HG03354 (cell line): Measurements from ENCODE around the gene ARAP1.

Source experiments
- ATAC-seq: cut with Tn5 transposase; IDR thresholded peaks from one replicate; pipeline ENCODE4 v1.9.1; 2021; ENCODE audit warnings: mild to moderate bottlenecking; ENCODE audit not compliant: unreplicated experiment, poor library complexity, severe bottlenecking

Gene ARAP1

GRCh38 chr11:72710278-72710677, 41.9 kb downstream of the ARAP1 start:
- no peak for ATAC-seq

GRCh38 chr11:72709478-72710238, 42.5 kb downstream of the ARAP1 start:
- ATAC-seq, result no peak

GRCh38 chr11:72707032-72707431, 45.2 kb downstream of the ARAP1 start:
- no peak for ATAC-seq

GRCh38 chr11:72706579-72706978, 45.6 kb downstream of the ARAP1 start:
- ATAC-seq, result no peak

GRCh38 chr11:72705442-72706365, 46.5 kb downstream of the ARAP1 start:
- ATAC-seq, result no peak

- ATAC-seq, result no peak
Observed at GRCh38 chr11:72704783-72705265, 47.4 kb downstream of the ARAP1 start.

- no peak for ATAC-seq
Observed at GRCh38 chr11:72704028-72704782, 48.0 kb downstream of the ARAP1 start.

GRCh38 chr11:72703267-72704008, 48.8 kb downstream of the ARAP1 start:
- no peak for ATAC-seq

- ATAC-seq, result no peak
Observed at GRCh38 chr11:72702577-72703241, 49.5 kb downstream of the ARAP1 start.

GRCh38 chr11:72702096-72702495, 50.1 kb downstream of the ARAP1 start:
- ATAC-seq, result no peak

- ATAC-seq, result no peak
Observed at GRCh38 chr11:72701466-72701865, 50.7 kb downstream of the ARAP1 start.

- no peak for ATAC-seq
Observed at GRCh38 chr11:72700146-72700545, 52.1 kb downstream of the ARAP1 start.

GRCh38 chr11:72697814-72698213, 54.4 kb downstream of the ARAP1 start:
- no peak for ATAC-seq

GRCh38 chr11:72696866-72697700, 55.1 kb downstream of the ARAP1 start:
- ATAC-seq, result no peak

- ATAC-seq, result no peak
Observed at GRCh38 chr11:72695354-72695753, 56.9 kb downstream of the ARAP1 start.

GRCh38 chr11:72693271-72693968, 58.8 kb downstream of the ARAP1 start:
- no peak for ATAC-seq

GRCh38 chr11:72692498-72693237, 59.5 kb downstream of the ARAP1 start:
- no peak for ATAC-seq
